Stimulated activated CD4-positive, alpha-beta T cell treated with anti-CD3 and anti-CD28 coated beads, Interleukin-2, amount 100 ng/mL, for 4 hours (primary cell): ENCODE results near the gene SLC26A2.
A peak's percentile ranks its signal among the peaks of the same experiment; 100 is the strongest.
"Not testable (repeated sequence)": the region's sequence is repeated elsewhere in the genome, so short reads cannot be mapped to it uniquely, and the experiment has no call there.

ENCODE experiments used
- DNase-seq: peaks from one replicate; pipeline ENCODE4 v3.0.0-alpha.2; 2020; ENCODE audit warnings: low read depth

The SLC26A2 gene

DNA sequence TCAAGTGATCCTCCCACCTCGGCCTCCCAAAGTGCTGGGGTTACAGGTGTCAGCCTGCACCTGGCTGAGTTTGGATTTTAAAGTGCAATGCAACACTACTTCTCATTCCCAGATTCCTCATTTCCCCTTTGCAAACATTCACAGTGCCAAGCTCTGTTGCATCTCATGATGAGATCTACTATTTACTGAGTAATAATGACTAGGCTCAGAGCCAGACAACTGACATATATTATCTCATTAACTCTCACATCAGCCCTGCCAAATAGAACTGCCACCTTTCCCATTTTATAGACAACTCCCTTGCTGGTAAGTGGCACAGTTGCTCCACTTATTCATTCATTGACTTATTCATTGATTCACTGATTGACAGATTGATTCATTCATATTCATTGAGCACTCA lies 22.9 kb upstream of the SLC26A2 start:
- no peak for DNase-seq

DNA sequence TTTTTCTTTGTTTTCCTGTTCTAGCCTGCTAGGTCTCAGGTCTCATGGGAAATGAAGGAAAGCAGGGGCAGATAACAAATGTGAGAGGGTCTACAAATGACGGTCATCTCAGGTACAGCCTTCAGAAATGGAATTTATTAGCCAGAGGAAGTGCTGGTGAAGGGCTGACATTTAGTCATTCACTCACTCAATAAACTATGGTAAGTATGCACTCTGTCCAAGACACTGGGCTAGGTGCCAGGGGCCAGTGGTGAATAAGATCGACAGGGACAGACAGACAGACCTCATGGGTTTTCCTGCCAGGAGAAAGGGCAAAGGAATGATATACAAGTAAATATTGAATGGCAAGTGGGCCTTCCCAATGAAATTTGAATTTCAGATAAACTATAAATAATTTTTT lies 22.3 kb upstream of the SLC26A2 start:
- DNase-seq, result no peak

DNA sequence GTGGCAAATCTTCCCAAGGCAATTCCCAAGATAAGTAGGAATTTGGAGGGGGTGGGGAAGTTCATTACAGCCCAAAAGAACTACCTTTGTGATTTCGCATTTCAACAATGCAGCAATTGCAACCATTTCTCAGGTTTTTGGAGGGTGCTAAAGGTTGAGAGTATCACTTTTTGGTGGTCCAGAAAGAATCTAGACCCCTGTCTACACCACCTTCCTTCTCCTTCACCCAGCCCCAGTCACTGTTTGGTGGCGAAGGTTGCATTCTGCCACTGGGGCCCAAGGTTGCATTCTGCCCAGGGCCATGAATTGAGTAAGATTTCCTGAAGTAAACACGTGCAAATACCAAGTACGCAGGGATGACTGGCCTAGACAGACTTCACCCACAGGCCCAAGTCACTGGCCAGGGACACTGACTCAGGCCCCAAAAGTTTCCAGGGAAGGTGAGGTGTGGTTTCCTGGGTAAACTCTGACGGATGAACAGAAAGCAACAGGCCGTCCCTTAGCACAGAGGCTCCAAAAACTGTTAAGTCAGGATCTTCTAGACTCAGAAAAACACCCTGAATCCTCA lies 21.7 kb upstream of the SLC26A2 start:
- no peak for DNase-seq

DNA sequence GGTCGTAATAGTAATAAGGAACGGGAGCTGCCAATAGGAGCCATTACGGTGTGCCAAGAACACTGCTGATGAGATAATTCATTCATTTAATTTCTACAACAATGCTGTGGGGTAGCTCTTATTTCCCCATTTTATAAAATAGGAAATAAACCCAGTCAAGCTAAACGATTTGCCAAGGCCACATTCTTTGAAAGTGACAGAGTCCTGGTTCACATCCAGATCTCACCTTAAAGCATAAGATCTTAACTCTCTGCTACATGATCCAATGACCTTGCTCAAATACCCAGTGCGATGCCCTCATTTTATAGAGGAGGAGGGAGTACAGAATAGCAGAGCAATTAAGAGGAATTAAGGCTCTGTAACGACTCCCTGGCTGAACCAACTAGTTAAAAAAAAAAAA lies 21.0 kb upstream of the SLC26A2 start:
- DNase-seq, result no peak

DNA sequence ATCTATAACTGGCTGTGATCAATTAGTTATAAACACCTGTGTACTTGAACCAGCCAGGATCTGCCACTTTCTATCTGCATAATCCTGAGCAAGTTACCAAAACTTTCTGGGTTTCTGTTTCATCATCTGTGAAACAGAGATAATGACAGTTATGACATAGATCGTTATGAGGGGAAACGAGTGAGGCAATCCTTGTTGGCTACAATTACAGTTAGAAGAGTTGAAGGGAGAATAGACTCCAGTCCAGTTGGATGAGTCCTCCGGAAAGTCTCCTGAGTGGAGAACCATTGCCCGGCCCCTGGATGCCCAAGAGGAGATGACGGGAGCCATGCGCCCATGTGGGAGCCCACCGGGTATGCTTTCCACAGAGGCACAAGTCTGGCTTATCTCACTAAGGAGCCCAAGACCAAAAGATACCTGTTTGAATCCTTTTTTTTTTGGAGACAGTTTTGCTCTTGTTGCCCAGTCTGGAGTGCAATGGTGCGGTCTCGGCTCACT lies 20.4 kb upstream of the SLC26A2 start:
- no peak for DNase-seq

DNA sequence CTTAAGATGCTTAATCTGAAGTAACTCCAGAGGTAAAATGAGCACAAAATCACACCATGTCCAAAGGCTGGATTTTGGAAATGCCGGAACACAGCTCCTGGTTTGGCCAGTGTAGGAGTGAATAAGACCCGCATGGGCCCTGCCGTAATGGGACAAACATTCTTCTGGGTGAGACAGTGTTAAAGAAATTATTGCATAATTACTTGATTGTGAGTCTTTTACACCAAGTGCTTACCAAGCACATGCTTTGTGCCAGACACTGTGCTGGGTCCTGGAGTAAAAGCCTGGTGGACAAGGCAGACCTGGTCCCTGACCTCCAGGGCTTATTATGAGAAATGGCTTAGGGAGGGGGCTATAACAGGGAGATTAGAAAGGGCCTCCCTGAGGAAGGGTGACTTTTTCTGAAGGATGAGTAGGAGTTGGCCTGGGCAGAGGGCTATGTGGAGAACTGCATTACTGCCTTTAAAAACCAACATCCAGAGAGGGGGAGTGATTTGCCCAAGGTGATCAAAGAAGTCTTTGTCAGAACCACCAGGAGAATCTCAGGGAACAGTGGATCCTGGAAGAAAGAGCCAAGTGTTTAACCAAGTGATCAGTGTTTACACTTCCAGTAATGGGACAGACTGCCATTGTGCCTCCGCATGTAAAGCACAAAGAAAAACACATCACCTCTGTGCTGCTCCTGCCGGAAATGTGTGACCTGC lies 19.5 kb upstream of the SLC26A2 start:
- no peak for DNase-seq

DNA sequence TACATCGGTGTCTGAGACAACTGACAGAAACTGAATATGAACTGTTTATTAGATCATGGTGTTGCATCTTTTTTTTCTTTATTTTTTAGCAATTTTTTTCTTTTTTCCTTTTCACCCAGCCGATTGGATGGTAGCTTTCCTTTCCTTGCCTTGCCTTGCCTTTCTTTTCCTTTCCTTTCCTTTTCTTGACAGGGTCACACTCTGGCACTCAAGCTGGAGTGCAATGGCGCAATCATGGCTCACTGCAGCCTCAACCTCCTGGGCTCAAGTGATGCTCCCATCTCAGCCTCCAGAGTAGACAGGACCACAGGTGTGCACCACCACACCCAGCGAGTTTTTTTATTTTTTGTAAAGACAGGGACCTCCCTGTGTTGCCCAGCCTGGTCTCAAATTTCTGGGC lies 18.8 kb upstream of the SLC26A2 start:
- DNase-seq, result no peak

DNA sequence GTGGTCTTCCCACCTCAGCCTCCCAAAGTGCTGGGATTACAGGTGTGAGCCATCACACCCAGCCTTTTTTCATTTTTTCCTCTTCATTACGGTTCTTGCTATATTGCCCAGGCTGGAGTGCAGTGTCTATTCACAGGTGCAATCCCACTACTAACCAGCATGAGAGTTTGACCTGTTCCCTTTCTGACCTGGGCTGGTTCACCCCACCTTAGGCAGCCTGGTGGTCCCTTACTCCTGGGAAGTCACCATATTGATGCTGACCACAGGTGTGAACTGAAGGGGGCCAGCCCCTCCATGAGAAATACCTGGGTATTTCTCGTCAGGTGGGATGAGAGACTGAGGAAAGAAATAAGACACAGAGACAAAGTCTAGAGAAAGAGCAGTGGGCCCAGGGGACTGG lies 18.4 kb upstream of the SLC26A2 start:
- no peak for DNase-seq

DNA sequence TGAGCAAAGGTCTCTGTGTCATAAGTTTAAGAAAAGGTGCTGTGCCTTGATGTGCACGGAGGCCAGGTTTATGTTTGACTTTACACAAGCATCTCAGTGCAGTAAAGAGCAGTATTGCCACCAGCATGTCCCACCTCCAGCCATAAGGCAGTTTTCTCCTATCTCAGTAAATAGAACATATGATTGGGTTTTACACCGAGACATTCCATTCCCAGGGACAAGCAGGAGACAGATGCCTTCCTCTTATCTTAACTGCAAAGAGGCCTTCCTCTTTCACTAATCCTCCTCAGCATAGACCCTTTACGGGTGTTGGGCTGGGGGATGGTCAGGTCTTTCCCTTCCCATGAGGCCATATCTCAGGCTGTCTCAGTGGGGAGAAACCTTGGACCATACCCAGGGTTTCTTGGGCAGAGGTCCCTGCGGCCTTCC lies 17.8 kb upstream of the SLC26A2 start:
- not testable (repeated sequence) for DNase-seq

DNA sequence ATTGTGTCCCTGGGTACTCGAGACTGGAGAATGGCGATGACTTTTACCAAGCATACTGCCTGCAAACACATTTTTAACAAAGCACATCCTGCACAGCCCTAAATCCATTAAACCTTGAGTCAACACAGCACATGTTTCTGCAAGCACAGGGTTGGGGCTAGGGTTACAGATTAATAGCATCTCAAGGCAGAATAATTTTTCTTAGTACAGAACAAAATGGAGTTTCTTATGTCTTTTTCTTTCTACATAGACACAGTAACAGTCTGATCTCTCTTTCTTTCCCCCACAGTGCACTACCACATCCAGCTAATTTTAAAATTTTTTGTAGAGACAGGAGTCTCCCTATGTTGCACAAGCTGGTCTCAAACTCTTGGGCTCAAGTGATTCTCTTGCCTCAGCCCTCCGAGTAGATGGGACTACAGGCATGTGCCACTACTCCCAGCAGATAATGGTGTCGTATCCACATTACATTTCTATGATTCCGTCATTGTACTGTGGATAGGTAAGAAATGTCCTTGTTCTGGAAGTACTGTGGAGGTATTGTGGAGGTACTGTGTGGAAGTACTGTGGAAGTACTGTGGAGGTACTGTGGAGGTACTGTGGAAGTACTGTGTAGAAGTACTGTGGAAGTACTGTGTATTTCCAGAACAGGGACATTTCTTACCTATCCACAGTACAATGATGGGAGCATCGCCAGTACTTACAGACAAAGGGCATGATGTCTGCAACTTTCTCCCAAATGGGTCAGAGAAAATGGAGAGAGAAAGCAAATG lies 17.2 kb upstream of the SLC26A2 start:
- DNase-seq, result not testable (repeated sequence)

DNA sequence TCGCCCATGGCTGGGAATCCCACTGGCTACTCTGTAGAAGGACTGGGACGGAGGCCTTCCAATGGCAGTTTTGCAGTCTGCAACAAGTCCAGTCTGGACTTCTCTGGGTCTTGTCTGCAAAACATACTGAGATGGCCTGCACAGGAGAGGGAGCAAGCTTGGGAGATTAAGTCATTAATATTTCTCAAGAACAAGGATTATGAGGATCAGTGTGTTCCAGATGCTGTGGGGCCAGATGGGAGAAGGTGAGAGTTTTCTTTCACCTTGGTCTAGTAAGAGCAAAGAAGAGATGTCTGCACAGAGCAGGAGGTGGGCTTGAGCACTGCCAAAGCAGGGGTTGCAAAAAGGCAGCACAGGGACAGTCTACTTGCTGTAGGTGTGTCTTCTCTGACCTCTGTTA lies 15.9 kb upstream of the SLC26A2 start, which contains the start of gene PDE6A:
PDE6A (minus strand) TSS at position 128 of the 400 bp plus-strand sequence; CDS start at position 8, 120 bp downstream.
- DNase-seq, result no peak

DNA sequence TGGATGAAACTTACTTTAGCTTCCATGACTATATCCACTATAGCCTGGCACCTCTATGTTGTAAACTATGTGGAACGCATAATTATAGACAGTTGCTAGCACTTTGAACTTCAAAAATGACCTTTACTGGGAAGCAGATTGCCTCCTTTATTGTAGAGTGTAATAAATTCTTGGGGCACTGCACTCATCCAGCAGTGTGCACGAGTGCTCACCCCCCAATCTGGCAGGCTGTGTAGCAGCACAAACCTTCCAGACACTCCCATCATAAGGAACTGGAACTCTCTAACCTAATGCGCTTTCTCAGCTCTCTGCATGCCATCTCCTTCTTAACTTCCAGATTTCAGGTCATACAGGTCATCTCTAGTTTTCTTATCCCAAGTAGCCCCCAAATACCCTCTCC lies 14.4 kb upstream of the SLC26A2 start:
- DNase-seq, result no peak

DNA sequence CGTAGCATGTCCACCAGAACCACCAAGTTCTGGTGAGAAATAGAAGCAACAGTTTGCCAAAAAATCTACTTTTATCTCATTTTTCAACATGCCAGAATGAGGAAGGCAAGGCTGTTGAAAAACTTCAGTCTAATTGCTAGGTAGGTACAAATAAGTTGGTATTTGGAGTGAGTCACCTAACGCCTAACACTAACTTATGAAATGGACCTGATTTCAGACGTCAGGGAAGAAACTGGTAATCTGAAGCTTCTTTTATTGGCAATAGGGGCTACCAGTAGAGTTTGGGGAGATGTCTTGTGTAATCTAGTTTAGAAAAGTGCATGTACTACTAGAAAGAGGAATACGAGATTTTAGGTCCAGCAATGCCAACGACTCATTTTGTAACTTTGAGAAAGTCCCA lies 11.6 kb upstream of the SLC26A2 start:
- DNase-seq, result no peak

DNA sequence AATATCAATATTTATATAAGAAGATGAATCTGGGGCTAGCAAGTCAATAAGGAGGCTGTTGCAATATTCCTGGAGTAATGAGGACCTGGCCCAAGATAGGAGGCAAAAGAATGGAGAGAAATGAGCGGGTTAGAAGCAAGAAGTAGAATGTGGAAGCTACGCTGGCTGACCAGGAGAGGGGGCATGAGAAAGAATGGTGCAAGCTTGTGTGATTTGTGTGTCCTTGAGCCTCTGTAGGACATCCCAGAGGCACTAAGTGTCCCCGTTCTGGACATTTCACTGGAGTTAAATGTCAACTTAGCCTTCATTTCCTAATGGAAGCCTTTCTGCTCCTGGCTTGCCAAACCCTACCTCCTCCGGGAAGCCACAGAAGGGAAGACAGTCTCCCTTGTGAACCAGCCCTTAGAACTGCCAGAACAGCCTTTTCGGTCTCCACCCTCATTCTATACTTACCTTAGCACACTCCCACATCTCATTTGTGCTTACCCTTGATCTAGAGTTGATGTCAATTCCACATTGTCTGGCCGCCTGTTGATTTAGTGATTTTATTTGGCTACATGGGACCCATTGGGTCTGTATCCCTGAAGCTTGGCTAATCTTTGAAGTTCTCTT lies 9.3 kb upstream of the SLC26A2 start:
- no peak for DNase-seq

DNA sequence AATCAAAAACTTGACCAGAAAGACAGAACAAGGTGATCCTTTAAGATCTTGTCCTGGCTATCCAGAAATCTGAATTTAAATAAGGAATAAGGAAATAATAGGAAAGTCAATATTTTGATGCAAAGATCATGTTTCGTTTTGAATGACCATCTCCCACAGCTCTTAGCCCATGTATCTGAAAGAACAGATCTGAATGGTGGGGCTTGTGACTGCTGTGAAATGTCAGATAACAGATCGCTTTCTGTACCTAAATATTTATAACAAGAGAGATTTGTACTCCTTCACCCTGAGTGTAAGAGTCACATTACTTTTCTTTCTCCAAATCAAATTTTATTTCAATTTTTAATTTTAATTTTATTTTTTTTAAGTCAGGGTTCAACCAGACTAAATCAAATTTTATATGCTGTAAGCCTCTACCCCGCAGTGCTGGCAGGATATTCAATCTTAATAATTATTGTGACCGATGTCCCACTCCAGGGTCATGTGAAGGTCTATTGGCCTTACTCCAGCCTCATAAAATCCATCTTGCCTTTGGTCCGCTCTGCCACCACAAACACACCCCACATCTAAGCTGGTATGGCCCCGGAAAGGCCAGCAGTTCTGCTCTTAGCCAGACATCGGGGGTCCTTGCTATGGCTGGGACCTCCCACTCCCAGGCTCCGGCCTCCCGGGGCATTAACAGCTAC lies 7.0 kb upstream of the SLC26A2 start:
- no peak for DNase-seq

DNA sequence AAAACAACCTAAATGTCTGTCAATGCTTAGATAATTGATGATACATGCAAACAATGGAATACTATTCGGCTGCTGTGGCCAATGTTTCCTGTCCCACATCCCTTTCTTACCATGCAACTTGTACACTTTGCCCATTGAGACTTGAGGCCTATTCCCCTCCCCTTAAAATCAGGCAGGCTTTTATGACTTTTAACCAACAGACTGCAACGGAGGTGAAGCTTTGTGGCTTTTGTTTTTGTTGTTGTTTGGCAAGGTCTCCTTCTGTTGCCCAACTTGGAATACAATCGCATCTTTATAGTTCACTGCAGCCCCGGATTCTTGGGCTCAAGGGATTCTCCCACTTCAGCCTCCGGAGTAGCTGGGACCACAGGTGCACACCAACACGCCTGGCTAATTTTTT lies 5.8 kb upstream of the SLC26A2 start:
- DNase-seq, result no peak

DNA sequence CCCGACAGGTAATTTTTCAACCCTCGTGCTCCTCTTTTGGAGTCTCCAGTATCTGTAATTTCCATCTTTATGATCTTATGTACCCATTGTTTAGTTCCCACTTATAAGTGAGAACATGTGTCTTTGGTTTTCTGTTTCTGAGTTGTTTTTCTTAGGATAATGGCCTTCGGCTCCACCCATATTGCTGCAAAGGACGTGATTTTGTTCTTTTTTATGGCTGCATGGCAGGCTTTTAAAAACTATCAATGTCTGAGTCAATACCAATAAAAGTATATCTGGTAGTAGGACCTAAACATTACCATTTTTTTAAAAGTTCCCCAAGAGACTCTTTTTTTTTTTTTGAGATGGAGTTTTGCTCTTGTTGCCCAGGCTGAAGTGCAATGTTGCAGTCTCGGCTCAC lies 3.9 kb upstream of the SLC26A2 start:
- DNase-seq, result no peak

DNA sequence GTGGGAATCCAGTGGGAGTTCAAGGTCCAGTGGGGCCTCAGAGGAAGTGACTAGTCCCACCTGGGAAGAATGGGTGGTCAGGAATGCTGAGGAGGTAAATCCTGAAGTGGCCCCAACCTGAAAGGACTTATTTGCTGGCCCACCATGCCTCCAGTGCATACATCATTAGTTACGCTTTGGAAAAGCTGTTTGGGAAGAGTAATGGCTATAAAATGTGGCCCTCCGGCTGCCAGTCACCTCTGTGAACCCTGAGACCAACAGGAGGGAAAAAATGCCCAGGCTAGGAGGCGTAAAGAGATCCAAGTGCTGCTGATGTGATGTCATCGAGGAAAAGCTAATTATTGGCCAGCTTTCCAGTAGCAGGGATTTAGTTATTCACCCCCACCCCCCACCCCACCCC lies 2.7 kb upstream of the SLC26A2 start:
- no peak for DNase-seq

DNA sequence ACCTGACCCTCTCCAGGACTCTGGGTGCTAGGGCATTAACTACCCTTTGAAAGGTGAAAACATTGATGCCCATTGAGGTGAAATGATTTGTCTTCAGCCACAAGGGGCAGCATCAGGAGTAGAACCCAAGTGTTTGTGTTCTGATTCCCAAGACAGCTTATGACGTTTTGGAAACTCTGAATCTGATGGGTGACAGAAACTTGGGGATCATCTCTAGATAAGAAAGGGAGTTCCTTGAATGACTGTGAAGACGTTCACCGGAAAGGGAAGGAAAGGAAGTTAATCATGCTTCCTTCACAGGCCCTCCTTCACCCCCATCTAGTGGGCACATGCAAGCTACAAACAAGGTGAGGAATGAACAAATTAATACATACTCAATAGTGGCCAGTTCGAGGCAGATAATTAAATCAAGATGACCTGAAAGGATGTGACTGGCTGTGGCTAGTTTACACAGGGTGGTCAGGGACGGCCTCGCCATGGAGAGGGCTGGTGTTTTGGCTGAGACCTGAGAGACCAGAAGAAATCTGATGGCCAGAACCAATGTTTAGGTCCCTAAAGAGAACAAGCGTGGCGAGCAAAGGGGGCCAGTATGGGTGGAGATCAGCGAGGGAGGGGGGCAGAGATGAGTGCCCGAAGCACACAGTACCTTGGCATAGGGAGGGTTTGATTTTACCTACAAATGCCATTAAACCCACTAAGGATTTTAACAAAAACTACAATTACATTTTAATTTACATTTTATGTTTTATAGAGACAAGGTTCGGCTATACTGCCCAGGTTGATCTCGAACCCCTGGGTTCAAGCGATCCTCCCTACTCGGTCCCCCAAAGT lies 937 bp upstream of the SLC26A2 start:
- peak; percentile 57 for DNase-seq

DNA sequence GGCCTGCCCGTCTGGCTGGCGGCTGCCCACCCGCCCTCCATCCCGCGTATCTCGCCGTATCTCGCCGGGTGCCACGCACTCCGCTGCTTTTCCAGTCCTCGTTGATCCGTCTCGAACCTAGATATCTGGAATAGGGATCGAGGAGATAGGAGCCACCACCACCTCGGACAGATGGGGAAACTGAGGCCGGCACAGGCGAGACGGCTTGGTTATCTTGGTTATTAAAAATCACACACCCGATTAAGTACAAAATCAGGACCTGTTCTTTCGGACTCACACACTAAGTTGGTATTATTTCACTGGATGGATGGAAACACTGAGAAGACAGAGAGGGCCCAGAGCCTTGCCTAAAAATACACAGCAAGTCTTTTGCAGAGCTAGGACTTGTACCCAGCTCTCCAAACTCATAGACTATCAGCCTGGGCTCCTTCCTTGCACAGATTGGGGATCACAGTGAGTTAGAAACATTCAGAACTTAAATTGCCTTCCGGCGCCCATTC lies 678 bp downstream of the SLC26A2 start:
- DNase-seq, result no peak

DNA sequence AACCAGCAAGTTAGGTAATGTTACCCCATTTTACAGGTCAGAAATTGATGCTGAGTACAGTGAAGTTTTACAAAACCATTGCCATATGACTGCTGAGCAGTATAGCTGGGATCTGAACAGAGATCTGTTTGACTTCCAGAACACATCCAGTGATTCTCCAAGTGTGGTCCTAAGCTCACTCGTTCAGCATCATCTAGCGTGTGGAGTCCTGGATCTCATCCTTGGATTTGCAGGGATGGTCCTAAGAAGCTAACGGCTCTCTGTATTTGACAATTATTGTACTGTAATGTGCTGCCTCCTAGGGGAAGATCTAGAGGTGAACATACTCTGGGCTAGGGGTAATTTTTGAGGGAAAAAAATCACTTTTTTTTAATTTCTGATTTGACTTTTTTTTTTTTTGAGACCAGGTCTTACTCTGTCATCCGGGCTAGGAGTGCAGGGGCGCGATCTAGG lies 1.4 kb downstream of the SLC26A2 start:
- no peak for DNase-seq
